HCEC 1CT (cell line): Measurements from ENCODE around the gene ZNHIT1.
A peak's percentile ranks its signal among the peaks of the same experiment; 100 is the strongest.

Experiments
- DNase-seq: peaks from one replicate; pipeline ENCODE4 v3.0.0-alpha.2; 2017

ZNHIT1 gene

GRCh38 chr7:101217388-101218235 lies at the start of gene ZNHIT1, which contains the start of gene PLOD3:
Gene ZNHIT1, plus strand, starts transcription at chr7:101218165. Its CDS starts 31 bp downstream, at chr7:101218196.
Gene PLOD3, minus strand, starts transcription at chr7:101217581. Its CDS starts 307 bp downstream, at chr7:101217274.
- DNase-seq: peak; percentile 97

GRCh38 chr7:101168412-101169049 lies 49.4 kb upstream of the ZNHIT1 start:
- no peak for DNase-seq

GRCh38 chr7:101169110-101169837 lies 48.7 kb upstream of the ZNHIT1 start:
- no peak for DNase-seq

- DNase-seq: peak; percentile 47
Measured at GRCh38 chr7:101169838-101170551, 48.0 kb upstream of the ZNHIT1 start.

- DNase-seq: no peak
Measured at GRCh38 chr7:101170617-101171441, 47.1 kb upstream of the ZNHIT1 start.

GRCh38 chr7:101171442-101171837 lies 46.5 kb upstream of the ZNHIT1 start:
- no peak for DNase-seq

- DNase-seq: no peak
Measured at GRCh38 chr7:101172005-101172853, 45.7 kb upstream of the ZNHIT1 start.

- peak; percentile 63 for DNase-seq
Measured at GRCh38 chr7:101172854-101173751, 44.9 kb upstream of the ZNHIT1 start.

GRCh38 chr7:101173752-101174244 lies 44.2 kb upstream of the ZNHIT1 start:
- peak; percentile 68 for DNase-seq

GRCh38 chr7:101174322-101174854 lies 43.6 kb upstream of the ZNHIT1 start:
- DNase-seq: no peak

- DNase-seq: no peak
Measured at GRCh38 chr7:101175664-101176063, 42.3 kb upstream of the ZNHIT1 start.

GRCh38 chr7:101177644-101178043 lies 40.3 kb upstream of the ZNHIT1 start:
- DNase-seq: no peak

- DNase-seq: no peak
Measured at GRCh38 chr7:101179117-101179516, 38.8 kb upstream of the ZNHIT1 start.

- no peak for DNase-seq
Measured at GRCh38 chr7:101179713-101180112, 38.3 kb upstream of the ZNHIT1 start.

GRCh38 chr7:101180130-101180755 lies 37.7 kb upstream of the ZNHIT1 start, which contains the start of gene NAT16:
Gene NAT16, minus strand, starts transcription at chr7:101180293. Its CDS starts 5,486 bp downstream, at chr7:101174807.
- DNase-seq: no peak

GRCh38 chr7:101185258-101185839 lies 32.6 kb upstream of the ZNHIT1 start:
- no peak for DNase-seq

GRCh38 chr7:101186194-101186593 lies 31.8 kb upstream of the ZNHIT1 start:
- DNase-seq: no peak

- no peak for DNase-seq
Measured at GRCh38 chr7:101186844-101187428, 31.0 kb upstream of the ZNHIT1 start.
